ENCODE results near the gene GRK5. TPM values are rescaled to one million over a fixed set of nuclear protein-coding genes. Genes with fewer than 3 reads are reported as not detected.

The GRK5 gene
- total RNA-seq, 2 donors from 2014 or later: 85.3 to 90.2 TPM

GRCh38 chr10:119478811-119479341 lies 271.5 kb downstream of the GRK5 start:
- DNase-seq (ENCODE audit: low spot score) (no peak), ATAC-seq (ENCODE audit: insufficient number of reproducible peaks, low FRiP score, low read depth) (peak; percentile 7)
- Histone ChIP-seq H3K4me1 (ENCODE audit: control insufficient read depth in 1 of 2, low read depth in 2 of 2) (peaks cover 0 to 33% of the 10 kb centered on the region in 2 donors), H3K27me3 (replicated peaks; ENCODE audit: insufficient read depth) (no peaks in the 10 kb centered on the region), H3K9me3 (no peaks in the 10 kb centered on the region), H3K36me3 (no peaks in the 10 kb centered on the region), H3K27ac (no peak overlapping the region), H3K4me3 (peak overlapping the region; percentile 42)
- TF ChIP-seq CTCF (IDR thresholded peaks at IDR 0.05): no peak

GRCh38 chr10:119479532-119479931 lies 272.2 kb downstream of the GRK5 start:
- peak overlapping the region; percentile 42 for H3K4me3 ChIP-seq
- DNase-seq (ENCODE audit: low spot score) (no peak), ATAC-seq (ENCODE audit: insufficient number of reproducible peaks, low FRiP score, low read depth) (no peak)
- H3K27ac ChIP-seq: no peak overlapping the region
- no peaks in the 10 kb centered on the region for H3K36me3 ChIP-seq
- peaks cover 0 to 33% of the 10 kb centered on the region in 2 donors for H3K4me1 ChIP-seq (ENCODE audit: control insufficient read depth in 1 of 2, low read depth in 2 of 2)
- no peak for TF ChIP-seq CTCF (IDR thresholded peaks at IDR 0.05)
- H3K27me3 ChIP-seq (replicated peaks; ENCODE audit: insufficient read depth): no peaks in the 10 kb centered on the region
- H3K9me3 ChIP-seq: no peaks in the 10 kb centered on the region

GRCh38 chr10:119480667-119481066 lies 273.3 kb downstream of the GRK5 start:
- no peaks in the 10 kb centered on the region for H3K36me3 ChIP-seq
- no peak overlapping the region for H3K27ac ChIP-seq
- H3K4me3 ChIP-seq: no peak overlapping the region
- DNase-seq (ENCODE audit: low spot score) (no peak), ATAC-seq (ENCODE audit: insufficient number of reproducible peaks, low FRiP score, low read depth) (no peak)
- TF ChIP-seq CTCF (IDR thresholded peaks at IDR 0.05): no peak
- H3K4me1 ChIP-seq (ENCODE audit: control insufficient read depth in 1 of 2, low read depth in 2 of 2): peaks cover 0 to 33% of the 10 kb centered on the region in 2 donors
- no peaks in the 10 kb centered on the region for H3K9me3 ChIP-seq
- H3K27me3 ChIP-seq (replicated peaks; ENCODE audit: insufficient read depth): no peaks in the 10 kb centered on the region

- ATAC-seq (ENCODE audit: insufficient number of reproducible peaks, low FRiP score, low read depth): no peak
- Histone ChIP-seq H3K4me3 (no peak overlapping the region), H3K9me3 (no peaks in the 10 kb centered on the region)
Observed at GRCh38 chr10:119481781-119482426, 274.5 kb downstream of the GRK5 start.

GRCh38 chr10:119483001-119483400 lies 275.6 kb downstream of the GRK5 start:
- no peaks in the 10 kb centered on the region for H3K27me3 ChIP-seq (replicated peaks; ENCODE audit: insufficient read depth)
- H3K36me3 ChIP-seq: no peaks in the 10 kb centered on the region
- no peaks in the 10 kb centered on the region for H3K9me3 ChIP-seq
- TF ChIP-seq CTCF (IDR thresholded peaks at IDR 0.05): no peak
- peaks cover 0 to 33% of the 10 kb centered on the region in 2 donors for H3K4me1 ChIP-seq (ENCODE audit: control insufficient read depth in 1 of 2, low read depth in 2 of 2)
- DNase-seq (ENCODE audit: low spot score) (no peak), ATAC-seq (ENCODE audit: insufficient number of reproducible peaks, low FRiP score, low read depth) (no peak)
- no peak overlapping the region for H3K27ac ChIP-seq
- no peak overlapping the region for H3K4me3 ChIP-seq

More at GRCh38 chr10:119481781-119482426, 274.5 kb downstream of the GRK5 start:
- TF ChIP-seq CTCF (IDR thresholded peaks at IDR 0.05): no peak
- peaks cover 0 to 33% of the 10 kb centered on the region in 2 donors for H3K4me1 ChIP-seq (ENCODE audit: control insufficient read depth in 1 of 2, low read depth in 2 of 2)
- H3K27ac ChIP-seq: no peak overlapping the region
- H3K36me3 ChIP-seq: no peaks in the 10 kb centered on the region
- H3K27me3 ChIP-seq (replicated peaks; ENCODE audit: insufficient read depth): no peaks in the 10 kb centered on the region
- DNase-seq (ENCODE audit: low spot score): no peak
